Measurements from ENCODE around the gene PPP3R1.

PPP3R1 gene, protein sequence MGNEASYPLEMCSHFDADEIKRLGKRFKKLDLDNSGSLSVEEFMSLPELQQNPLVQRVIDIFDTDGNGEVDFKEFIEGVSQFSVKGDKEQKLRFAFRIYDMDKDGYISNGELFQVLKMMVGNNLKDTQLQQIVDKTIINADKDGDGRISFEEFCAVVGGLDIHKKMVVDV

DNA sequence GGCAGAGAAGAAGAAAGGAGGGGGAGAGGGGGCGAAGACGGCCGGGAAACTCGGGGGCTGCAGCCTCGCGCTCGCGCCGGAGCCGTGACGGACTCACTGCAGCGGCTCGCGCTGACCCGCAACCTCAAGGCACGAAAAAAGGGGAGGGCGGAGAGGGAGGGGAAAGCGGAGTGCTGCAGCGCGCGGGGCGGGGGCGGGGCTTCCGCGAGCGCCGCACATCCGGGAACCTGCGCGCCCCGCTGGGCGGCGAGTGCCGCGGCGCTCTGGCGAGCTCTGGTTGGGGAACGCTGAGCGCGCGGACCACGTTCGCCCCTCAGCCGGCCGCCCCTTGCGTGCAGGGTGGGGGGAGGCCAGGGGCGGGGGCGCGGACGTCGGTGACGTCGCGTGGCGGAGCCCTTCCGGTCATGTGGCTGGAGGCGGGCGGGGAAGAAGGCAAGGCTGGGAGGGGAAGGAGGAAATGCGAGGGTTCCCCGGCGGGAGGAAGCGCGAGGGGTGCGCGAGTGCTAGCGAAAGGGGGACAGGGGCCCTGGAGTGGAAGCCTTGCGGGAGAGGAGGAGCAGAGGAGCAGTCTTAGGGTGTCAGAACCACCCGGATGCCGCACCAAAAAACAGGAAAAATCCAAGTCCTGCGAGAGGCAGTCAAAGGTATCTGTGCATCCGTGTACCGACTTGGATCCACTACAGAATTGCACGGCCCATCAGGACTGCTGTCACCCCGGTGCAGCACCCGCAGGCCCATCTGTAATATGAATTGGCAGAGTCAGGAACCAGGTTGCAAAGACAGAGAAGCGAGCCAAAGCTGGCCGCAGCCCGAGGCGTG is at the start of gene PPP3R1:
TSS of gene PPP3R1 (minus strand) at position 133 of the 819 bp plus-strand sequence. CDS start 405 bp downstream, outside the sequence.
- DNase-seq, result peak; percentile 93 to 97

DNA sequence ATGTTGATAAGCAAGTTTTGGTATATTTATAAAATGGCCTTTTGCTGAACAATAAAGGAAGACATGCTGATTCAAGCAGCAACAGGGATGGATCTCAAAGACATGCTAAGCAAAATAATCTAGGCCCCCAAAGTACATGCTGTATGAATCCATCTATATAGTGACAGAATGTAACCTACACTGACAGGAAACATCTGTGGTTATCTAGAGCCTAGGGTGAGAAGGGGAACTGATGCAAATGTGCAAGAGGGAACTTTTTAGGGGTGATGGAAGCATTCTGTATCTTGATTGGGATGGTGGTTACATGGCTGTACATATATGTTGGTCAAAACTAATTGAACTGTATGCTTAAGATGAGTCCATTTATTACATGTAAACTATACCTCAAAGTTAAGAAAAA is 43.2 kb upstream of the PPP3R1 start:
- no peak for DNase-seq

DNA sequence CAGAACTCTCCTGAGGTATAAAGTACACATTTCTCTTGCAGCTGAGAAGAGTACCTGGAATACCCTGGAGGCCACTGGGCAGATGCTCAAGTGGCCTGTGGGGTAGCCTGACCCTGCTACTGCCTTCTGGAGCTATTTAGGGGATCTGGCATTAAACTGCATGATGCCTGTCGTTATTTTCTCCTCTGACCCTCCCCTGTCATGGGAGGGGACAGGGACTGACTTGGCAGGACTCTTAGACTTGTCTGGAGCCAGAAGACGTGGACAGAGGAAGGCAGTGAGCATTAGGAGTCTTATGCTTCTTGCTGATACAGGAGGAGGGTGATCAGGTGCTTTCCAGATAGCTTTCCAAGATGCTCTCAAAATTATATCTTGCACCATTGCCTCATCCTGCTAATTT is 42.6 kb upstream of the PPP3R1 start:
- no peak for DNase-seq

DNA sequence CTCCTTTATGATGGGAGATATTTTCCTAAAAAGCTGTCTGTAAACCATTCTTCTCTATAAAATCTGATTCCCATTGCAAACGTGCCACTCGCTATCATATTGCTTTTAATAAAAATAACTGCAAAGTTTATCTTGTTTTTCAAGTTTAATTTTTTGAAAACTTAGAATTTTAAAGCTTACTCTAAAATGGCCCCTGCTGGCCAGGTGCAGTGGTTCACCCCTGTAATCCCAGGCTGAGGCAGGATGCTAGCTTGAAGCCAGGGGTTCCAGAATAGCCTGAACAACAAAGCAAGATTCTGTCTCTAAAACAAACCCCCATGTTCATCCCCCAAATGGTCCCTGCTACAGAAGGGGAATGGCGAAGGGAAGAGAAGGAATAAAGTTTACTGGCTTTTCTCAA is 41.9 kb upstream of the PPP3R1 start:
- no peak for DNase-seq

DNA sequence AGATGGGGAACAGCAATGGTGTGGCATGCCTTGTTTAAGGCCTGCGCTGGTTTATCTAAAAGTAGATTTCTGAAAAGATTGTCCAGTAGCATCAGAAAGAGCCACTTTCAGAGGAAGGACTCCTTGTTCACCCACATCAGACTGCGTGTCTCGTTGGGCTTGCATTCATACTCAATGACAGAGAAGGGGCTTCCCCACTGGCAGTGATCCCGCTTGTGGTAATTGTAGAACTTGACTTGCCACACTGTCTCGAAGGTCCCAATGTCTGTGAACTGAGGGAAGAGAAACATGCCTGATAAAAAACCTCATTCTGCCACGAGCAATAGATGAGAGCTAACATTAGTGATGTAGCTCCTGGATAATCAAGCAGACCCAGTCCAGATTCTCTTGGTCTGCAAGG is 41.4 kb upstream of the PPP3R1 start:
- DNase-seq, result no peak

DNA sequence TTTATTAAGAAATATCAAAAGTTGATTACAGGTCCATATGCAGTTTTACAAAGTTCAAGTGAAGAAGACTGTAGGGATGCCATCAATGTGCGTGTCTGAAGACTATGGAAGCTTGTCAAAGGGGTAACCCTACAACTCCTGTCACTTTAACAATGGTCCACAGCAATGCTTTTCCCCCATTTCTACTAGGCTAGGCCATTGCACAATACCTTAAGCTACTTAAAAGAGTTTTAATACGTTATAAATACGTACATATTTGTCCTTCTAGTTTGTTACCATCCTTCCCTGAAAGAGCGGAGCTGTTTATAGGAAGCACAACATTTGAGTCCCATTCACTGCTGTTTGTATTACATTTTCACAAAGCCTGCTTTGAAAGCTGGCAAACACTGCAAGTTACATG is 40.7 kb upstream of the PPP3R1 start:
- no peak for DNase-seq

DNA sequence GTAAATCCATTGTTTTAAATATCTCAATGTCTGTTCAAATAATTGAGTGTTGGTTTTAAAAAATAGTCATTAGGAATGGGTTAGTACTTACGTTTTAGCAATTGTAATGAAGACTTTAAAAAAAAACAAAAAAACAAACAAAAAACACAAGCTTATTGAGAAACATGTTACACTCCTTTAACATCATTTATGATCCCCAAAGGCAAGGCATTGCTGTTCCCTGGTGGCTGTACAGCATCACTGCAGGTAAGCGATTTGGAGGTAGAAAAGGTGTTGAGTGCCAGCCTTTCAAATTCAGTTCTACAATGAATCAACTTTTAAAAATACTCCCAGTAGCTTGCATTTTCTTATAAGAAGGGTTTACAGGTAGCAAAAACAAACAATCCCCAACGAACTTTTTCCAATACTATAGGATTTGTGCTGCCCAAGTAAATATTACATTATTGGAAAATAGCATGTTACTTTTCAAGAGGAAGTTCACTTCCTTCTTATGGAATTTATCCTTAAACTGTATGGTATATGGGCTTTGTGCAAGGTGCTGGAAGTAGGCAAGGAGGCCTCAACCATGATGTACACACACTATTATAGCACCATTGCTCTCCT is 39.9 kb upstream of the PPP3R1 start:
- DNase-seq, result peak in 1 of 2 donors; percentile 10

DNA sequence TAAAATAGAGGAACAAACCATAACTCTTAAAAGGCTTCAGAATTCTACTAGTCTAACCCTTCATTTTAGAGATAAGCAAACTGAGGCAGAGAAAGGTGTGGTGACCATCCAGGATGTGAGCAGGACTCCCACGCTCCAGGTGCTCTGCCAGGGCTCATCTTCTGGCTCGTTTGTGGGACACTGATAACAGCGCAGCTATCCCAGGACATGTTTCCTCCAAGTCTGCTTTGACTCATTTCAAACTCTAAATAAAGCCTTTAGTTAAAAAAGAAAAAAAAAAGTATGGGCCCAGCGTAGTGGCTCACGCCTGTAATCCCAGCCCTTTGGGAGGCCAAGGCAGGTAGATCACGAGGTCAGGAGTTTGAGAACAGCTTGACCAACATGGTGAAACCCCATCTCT is 39.0 kb upstream of the PPP3R1 start:
- DNase-seq, result no peak

DNA sequence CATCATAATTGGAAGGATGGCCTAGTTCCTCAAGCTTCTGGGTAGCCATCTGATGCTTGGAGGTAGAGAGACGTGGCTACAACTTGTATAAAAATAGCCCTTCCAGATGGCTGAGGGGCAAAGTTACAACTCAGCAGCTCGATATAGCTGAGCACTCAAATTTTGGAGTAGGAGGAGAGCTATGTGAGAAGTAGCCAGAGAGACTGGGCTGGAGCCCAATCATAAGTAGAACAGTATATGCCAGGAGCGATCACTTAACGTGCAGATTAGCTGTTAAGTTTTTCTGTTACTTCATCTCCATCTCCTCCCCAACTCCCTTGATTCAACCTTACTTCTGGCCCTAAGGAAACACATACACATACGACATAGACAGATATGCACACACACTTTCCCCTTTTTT is 38.6 kb upstream of the PPP3R1 start:
- peak in 1 of 2 donors; percentile 35 for DNase-seq

DNA sequence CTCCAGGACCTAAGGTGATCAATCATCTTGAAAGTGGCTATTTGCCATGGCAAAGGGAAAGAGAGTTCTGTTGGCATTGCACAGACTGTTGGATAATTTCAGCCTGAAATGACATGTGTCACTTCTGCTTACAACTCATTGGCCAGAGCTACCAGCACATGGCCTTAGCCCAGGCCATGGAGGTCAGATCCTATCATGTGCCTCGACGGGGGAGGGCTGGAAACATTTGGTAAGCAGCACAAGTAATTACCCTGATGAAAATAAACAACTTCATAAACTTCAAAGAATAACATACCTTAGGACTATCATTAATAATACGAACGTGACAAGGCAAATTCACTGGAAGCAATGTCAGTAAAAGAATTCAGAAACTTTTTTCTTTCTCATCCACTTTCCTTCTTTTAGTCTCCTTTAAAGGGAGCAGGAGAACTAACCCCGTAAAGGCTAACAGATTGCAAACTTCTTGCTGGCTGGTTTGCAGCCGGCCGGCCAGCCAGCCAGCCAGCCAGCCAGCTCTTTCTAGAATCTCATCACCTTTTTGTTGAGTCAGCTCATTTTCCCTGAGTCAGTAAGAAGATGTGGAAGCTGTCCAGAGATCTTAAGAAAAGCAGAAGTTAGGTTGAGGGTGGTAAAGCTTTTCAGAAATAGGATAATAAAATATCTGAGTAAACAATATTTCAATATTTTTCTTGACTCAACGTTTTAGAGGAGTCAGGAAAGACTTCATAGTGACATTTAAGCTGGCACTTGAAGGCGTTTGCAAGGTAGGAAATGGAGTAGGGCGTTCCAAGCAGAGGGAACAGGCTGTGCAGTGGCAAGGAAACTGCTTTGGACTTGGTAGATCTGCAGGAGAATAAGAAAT is 35.5 kb upstream of the PPP3R1 start:
- peak; percentile 18 to 67 for DNase-seq

DNA sequence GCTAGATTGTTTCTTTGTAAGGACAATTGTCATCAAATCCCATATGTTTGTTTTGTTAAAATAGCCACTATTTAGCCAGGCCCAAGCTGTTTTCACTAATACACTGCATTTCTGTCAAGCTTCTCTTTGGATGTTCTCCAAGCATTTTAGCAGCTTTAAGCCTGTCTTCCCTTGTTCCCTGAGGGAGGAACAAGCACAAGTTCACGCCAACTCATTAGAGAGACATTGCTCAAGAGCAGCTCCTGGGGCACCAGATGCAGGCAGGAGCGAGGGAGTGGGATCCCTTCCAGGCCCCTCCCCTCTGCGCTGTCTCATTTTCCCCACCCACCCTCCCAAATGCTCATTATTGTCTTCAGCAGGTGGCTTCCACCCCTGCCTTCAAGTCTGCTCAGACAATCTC is 32.6 kb upstream of the PPP3R1 start:
- DNase-seq, result peak; percentile 27 to 40

DNA sequence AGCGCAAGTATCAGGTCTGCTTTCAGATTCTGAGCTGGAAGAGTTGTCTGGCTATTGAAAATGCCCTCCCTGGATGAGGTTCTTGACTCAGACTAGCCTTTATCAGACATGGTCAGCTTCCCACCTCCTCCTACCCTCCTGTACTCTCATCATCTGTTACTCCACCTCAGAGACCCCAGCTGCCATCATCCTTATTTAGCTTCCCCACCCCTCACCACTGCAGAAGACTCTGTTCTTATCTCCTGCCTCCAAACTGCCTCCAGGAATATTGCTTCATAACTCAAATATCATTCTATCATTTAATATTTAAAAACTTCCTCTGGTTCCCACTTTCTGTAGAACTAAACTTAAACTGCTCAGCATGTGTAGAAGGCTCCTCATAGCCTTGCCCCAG is 31.1 kb upstream of the PPP3R1 start:
- no peak for DNase-seq

DNA sequence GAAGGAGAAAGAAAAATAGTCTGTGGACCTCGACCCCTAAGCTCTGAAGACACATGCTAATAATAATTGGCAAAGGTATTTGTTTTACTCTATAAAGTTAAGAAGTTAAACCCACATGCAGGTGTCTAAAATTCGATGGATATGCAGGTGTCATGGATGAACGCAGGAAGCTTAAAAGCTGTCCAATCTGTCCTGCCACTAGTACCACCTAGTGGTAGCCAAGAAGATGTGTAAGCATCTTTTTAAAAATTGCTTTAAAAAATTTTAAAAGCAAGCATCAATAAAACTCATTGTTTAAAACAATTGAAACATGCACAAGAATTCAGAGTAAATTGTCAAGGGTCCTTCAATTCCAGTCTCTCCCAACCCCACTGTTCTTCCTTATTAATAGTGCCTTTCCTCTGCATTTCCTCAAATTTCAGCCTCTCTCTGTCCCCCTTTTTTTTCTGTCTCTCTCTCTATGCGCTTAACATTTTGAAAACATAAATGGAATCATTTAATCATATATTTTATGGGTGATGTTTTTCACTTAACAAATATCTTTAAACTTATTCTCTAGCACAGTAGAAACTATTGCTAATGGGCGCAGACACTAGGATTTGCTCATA is 30.6 kb upstream of the PPP3R1 start:
- DNase-seq, result peak in 1 of 2 donors; percentile 49

DNA sequence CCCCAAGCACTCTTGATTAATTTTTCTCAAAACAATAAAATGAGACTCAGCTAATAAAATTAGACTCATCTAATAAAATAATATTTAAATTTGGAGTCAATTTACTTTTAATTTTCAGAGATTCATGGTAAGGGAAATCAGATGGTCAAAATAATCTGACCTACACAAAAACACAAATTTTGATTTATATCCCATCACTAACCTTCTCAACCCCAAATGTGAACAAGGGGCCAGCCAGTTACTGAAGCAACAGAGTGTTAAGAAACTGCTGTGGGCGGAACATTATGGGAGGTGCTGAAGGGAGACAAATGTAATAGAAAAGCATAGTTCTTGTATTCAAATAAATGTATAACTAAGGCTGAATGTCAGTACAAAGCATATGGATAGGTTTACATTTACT is 28.5 kb upstream of the PPP3R1 start:
- DNase-seq, result no peak

DNA sequence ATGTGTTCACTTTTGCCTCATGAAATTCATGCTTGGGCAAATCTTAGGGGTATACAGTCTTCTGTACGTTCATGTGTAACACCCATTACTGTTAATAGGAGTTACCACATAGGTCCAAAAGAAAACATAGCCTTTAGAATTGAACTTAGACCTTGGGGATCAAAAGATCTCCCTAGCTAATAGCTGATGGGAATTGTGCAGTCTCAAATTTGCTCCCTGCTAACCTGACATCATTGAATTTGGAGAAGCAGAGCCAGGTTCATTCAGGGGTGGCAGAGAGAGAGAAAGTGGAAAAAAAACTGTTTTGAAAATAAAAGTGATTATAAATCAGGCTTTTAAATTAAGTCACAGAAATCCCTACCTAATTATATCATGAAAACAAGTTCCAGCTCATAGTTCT is 28.0 kb upstream of the PPP3R1 start:
- DNase-seq, result no peak

DNA sequence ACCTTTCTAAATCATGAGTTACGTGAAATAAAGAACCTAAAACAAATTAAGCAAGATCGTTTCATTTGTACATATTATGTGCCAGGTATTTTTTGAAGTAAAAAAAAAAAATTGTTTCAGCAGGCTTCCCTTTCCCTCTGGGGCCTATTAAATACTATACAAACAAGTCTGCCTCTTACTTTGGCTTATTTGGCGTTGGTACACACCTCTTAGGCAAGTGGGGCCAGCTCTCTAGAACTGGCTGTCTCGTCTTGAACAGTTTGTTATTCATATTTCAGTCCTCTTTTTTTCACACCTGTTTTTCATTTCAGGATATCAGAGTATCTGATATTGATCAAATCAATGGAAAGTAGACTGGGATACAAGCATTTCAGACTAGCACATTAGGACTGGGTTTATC is 27.4 kb upstream of the PPP3R1 start:
- DNase-seq, result no peak

DNA sequence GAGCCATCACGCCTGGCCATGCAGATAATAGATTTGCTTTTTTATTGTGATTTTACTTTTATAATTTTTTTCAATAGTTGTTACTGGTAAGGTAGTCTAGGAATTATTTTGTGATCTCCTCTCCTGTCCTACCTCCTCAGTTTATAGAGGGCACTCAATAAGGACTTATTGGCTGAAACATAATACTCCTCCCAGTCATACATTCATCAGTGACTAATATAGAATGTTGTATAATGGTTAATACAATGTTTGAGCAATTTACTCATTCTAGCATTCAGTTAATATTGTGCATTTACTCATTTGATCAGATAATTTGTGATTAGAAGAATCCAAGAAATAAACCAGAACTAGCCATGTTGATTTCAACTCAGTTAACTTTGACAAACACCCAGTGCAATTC is 25.8 kb upstream of the PPP3R1 start:
- no peak for DNase-seq

DNA sequence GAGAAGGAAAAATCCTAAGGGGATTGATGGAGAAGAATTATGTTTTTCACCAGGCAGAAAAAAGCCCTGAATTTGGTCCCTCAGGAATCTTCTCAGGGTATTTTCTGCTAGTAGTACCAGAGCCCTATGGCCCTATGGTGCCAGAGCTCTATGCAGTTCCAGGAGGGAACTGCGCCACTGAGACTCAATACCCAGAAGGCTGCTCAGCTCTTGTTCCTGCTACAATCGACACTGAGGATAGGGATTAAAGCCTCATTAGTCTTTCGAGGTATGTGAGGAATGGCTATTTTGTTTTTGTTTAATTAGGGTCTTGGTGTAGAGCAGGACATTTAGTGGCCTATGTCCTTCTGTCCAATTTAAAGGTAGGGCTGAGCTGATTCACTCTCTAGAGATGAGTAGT is 21.7 kb upstream of the PPP3R1 start:
- no peak for DNase-seq

DNA sequence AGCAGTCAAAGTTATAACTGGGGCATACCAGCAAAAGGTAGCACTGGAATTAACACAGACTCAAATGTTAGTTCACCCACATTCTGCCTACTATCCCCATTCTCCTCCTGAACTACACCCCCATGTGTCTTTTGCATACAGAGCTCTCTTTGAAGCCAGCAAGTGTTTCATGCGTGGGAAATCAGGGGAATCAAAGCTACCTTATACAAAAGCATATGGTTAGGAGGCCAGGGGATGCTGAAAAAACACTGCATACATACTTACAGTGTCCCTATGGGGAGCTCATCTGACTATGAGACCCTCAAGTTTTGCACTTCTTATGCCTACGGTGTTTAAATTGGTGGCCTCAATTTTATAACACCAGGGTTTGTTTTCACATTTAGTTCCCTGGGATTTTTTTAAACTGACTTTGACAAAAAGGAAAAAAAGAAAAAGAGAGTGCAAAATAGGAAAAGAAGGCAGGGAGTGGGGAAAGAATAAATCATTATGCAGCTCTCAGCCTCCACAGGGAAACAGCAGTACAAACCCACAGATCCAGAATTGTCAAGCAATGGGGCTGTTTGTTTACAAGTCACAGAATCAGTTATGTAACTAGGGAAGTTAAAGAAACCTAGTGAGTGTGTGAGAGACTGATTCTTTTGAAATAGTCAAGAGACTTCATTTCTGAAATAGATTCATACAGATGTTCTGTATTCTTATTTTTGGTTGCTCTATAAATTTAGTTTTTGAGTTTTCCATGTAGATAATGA is 20.1 kb upstream of the PPP3R1 start:
- DNase-seq, result peak in 1 of 2 donors; percentile 73

DNA sequence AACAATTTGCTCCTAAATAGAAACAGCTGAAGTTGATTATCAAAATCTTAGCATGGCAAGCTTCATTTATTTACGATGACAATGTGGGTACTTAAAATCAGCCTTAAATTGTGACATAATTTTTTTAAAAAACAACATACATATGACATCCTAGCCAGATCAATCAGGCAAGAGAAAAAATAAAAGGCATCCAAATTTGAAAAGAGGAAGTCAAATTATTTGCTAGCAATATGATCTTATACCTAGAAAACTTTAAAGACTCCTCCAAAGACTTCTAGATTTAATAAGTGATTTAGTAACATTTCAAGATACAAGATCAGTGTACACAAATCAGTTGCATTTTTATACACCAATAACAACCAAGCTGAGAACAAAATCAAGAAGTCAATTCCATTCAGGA is 14.3 kb upstream of the PPP3R1 start:
- DNase-seq, result no peak

DNA sequence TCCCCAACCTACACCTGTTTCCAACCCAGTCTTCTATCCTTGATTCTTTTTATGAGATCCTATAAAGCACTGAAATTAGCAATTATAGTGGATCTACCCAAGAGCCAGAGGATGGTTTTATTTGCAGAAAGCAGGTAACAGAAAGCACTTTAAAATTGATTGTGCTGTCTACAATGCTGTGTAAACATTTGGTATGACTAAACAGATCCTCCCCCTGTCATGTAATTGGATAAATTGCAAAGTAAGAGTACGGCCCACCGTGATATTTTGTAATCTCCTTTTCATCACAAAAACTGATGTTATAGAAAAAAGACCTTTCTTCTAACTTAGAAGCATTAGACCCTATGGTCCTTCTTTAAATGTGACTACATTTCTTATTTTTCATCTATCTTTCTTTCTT is 11.3 kb upstream of the PPP3R1 start:
- DNase-seq, result no peak

DNA sequence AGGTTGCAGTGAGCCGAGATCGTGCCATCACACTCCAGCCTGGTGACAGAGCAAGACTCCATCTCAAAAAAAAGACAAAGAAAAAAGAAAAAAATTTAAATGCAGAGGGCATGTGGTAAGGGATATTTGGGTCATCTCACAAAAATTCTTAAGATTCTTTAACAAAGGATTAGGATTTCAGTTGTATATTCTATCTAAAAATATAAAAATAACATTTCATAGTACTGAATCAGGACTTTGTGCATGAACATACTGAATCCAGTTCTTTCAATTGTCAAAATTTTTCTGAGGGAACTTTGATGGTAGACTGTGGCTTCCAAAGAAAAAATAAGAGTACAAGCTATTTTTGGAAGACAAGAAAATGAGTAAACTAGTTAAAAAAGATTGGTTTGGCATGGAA is 6.5 kb upstream of the PPP3R1 start:
- no peak for DNase-seq

Data from hippocampal formation (tissue), 2 donors.